IMR-90 (cell line): Measurements from ENCODE around the gene IFI35.

Experiments
- BHLHE40 ChIP-seq: fragments of 150-350 bp; IDR thresholded peaks from 2 replicates; pipeline ENCODE4 v1.6.1; 2016; ENCODE audit warnings: mild to moderate bottlenecking, low read depth, low read length
- CEBPB ChIP-seq: IDR thresholded peaks from 2 replicates; pipeline ENCODE4 v1.6.1; 2012; ENCODE audit warnings: low read depth, low read length, improper control_type of control experiment
- MAFK ChIP-seq: IDR thresholded peaks from 2 replicates; pipeline ENCODE4 v1.6.1; 2012; ENCODE audit warnings: low read depth, low read length, improper control_type of control experiment
- MAZ ChIP-seq: IDR thresholded peaks from 2 replicates; pipeline ENCODE4 v1.6.1; 2012; ENCODE audit warnings: low read depth, mild to moderate bottlenecking, low read length, improper control_type of control experiment, moderate library complexity, borderline replicate concordance
- POLR2A ChIP-seq: IDR thresholded peaks from 2 replicates; pipeline ENCODE4 v1.6.1; 2012; ENCODE audit warnings: mild to moderate bottlenecking, low read depth, low read length
- RFX5 ChIP-seq: IDR thresholded peaks from 2 replicates; pipeline ENCODE4 v1.8.0; 2012; ENCODE audit warnings: low read depth, mild to moderate bottlenecking, low read length, moderate library complexity
- SMC3 ChIP-seq: fragments of 150-350 bp; IDR thresholded peaks from 2 replicates; pipeline ENCODE4 v1.6.1; 2016; ENCODE audit warnings: low read depth, mild to moderate bottlenecking, antibody characterized with exemption, low read length, moderate library complexity
- TF ChIP-seq, protein P1 (sequence below): conservative IDR thresholded peaks from 2 replicates; pipeline ENCODE4 v1.5.1; 2012; ENCODE audit warnings: mild to moderate bottlenecking, low read depth, low read length, improper control_type of control experiment

DNA sequence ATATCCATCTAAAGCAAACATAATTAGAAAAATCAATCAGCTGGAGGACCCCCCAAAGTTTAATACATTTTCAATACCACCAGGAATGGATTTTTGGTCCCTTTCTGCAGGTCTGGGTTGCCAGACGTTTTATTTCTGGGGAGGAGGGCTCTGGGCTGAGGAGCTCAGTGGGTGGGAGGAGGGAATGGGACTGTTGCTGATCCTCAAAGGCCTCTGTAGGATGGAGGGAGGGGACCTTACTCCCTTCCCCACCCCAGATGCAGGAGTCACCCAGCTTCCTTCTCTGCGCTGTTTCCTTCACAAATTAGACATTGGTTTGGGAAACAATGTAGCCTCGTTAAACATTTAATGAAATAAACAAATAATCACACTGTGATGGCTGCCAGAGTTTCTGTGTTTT lies 25.1 kb downstream of the IFI35 start:
- no peak for TF ChIP-seq RFX5
- TF ChIP-seq, protein P1, sequence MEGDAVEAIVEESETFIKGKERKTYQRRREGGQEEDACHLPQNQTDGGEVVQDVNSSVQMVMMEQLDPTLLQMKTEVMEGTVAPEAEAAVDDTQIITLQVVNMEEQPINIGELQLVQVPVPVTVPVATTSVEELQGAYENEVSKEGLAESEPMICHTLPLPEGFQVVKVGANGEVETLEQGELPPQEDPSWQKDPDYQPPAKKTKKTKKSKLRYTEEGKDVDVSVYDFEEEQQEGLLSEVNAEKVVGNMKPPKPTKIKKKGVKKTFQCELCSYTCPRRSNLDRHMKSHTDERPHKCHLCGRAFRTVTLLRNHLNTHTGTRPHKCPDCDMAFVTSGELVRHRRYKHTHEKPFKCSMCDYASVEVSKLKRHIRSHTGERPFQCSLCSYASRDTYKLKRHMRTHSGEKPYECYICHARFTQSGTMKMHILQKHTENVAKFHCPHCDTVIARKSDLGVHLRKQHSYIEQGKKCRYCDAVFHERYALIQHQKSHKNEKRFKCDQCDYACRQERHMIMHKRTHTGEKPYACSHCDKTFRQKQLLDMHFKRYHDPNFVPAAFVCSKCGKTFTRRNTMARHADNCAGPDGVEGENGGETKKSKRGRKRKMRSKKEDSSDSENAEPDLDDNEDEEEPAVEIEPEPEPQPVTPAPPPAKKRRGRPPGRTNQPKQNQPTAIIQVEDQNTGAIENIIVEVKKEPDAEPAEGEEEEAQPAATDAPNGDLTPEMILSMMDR, result no peak
- TF ChIP-seq POLR2A, result no peak
- no peak for TF ChIP-seq SMC3
- no peak for TF ChIP-seq MAZ
- no peak for TF ChIP-seq BHLHE40
- TF ChIP-seq MAFK, result no peak
- no peak for TF ChIP-seq CEBPB
